MM.1S (cell line): ENCODE measurements around the gene RASGEF1C.

Experiments used
- DNase-seq: peaks from one replicate; pipeline ENCODE4 v3.0.0-alpha.2; 2015
- H2AFZ ChIP-seq: fragments of 300-600 bp; sonication (generic); 2 replicates; pipeline ENCODE4 v1.6.0; 2016; ENCODE audit warnings: antibody characterized with exemption, low read length
- H3F3A ChIP-seq: fragments of 300-600 bp; sonication (generic); 2 replicates; pipeline ENCODE4 v1.6.1; 2016; ENCODE audit warnings: mild to moderate bottlenecking, antibody characterized with exemption, low read length, moderate library complexity, mixed read lengths; ENCODE audit not compliant: insufficient read depth
- H3K27ac ChIP-seq: fragments of 300-600 bp; sonication (generic); 2 replicates; pipeline ENCODE4 v1.5.1; 2016; ENCODE audit warnings: mild to moderate bottlenecking, low read length
- H3K27me3 ChIP-seq: fragments of 300-600 bp; sonication (generic); replicated peaks from 2 replicates; pipeline ENCODE4 v1.6.0; 2016; ENCODE audit warnings: low read length; ENCODE audit not compliant: insufficient read depth
- H3K36me3 ChIP-seq: fragments of 300-600 bp; sonication (generic); replicated peaks from 2 replicates; pipeline ENCODE4 v1.6.1; 2016; ENCODE audit warnings: mild to moderate bottlenecking, low read length, mixed read lengths; ENCODE audit not compliant: insufficient read depth
- H3K4me1 ChIP-seq: fragments of 300-600 bp; sonication (generic); 2 replicates; pipeline ENCODE4 v1.6.1; 2016; ENCODE audit warnings: low read length, mixed read lengths
- H3K4me2 ChIP-seq: fragments of 300-600 bp; sonication (generic); 2 replicates; pipeline ENCODE4 v1.6.0; 2016; ENCODE audit warnings: low read depth, low read length
- H3K4me3 ChIP-seq: fragments of 300-600 bp; sonication (generic); 2 replicates; pipeline ENCODE4 v1.5.1; 2016; ENCODE audit warnings: low read length, mixed read lengths
- H3K79me2 ChIP-seq: fragments of 300-600 bp; sonication (generic); 2 replicates; pipeline ENCODE4 v1.6.1; 2016; ENCODE audit warnings: mixed run types, low read length, mixed read lengths
- H3K9ac ChIP-seq: fragments of 300-600 bp; sonication (generic); 2 replicates; pipeline ENCODE4 v1.6.1; 2016; ENCODE audit warnings: low read length, mixed read lengths
- H3K9me2 ChIP-seq: fragments of 300-600 bp; sonication (generic); replicated peaks from 2 replicates; pipeline ENCODE4 v1.6.1; 2016; ENCODE audit warnings: mild to moderate bottlenecking, low read length, mixed read lengths; ENCODE audit not compliant: insufficient read depth
- H3K9me3 ChIP-seq: fragments of 300-600 bp; sonication (generic); replicated peaks from 2 replicates; pipeline ENCODE4 v1.6.1; 2016; ENCODE audit warnings: mild to moderate bottlenecking, low read length, mixed read lengths; ENCODE audit not compliant: insufficient read depth
- H4K20me1 ChIP-seq: fragments of 300-600 bp; sonication (generic); 2 replicates; pipeline ENCODE4 v1.6.1; 2016; ENCODE audit warnings: mild to moderate bottlenecking, low read length, moderate library complexity, mixed read lengths; ENCODE audit not compliant: insufficient read depth
- CTCF ChIP-seq: fragments of 300-600 bp; sonication (generic); IDR thresholded peaks from 2 replicates; pipeline ENCODE4 v1.5.1; 2016; ENCODE audit warnings: antibody characterized with exemption, low read length, mixed read lengths
- EZH2 ChIP-seq: fragments of 300-600 bp; sonication (generic); optimal IDR thresholded peaks from 2 replicates; pipeline ENCODE3; 2017; ENCODE audit warnings: low read depth, mild to moderate bottlenecking, antibody characterized with exemption, low read length, mixed read lengths
- EZH2phosphoT487 ChIP-seq: fragments of 300-600 bp; sonication (generic); IDR thresholded peaks from 2 replicates; pipeline ENCODE4 v1.6.1; 2018; ENCODE audit warnings: antibody characterized with exemption, low read length

The RASGEF1C gene

GRCh38 chr5:180098991-180099732 lies 109.8 kb downstream of the RASGEF1C start:
- Histone ChIP-seq H4K20me1 (no peaks in the 10 kb centered on the region), H3K9me2 (no peaks in the 10 kb centered on the region), H3F3A (no peaks in the 10 kb centered on the region; the same call in 1 of the 2 replicates), H3K4me2 (no peak overlapping the region), H3K27ac (no peak overlapping the region), H2AFZ (no peak overlapping the region), H3K4me1 (no peaks in the 10 kb centered on the region), H3K4me3 (no peak overlapping the region), H3K79me2 (no peaks in the 10 kb centered on the region), H3K27me3 (peaks cover 40% of the 10 kb centered on the region), H3K36me3 (no peaks in the 10 kb centered on the region), H3K9me3 (no peaks in the 10 kb centered on the region), H3K9ac (no peak overlapping the region)
- TF ChIP-seq CTCF: no peak
- no peak for TF ChIP-seq EZH2
- no peak for TF ChIP-seq EZH2phosphoT487
- no peak for DNase-seq

- Histone ChIP-seq H2AFZ (no peak overlapping the region), H3K4me3 (no peak overlapping the region), H3K9me2 (no peaks in the 10 kb centered on the region), H3K36me3 (no peaks in the 10 kb centered on the region), H3F3A (no peaks in the 10 kb centered on the region; the same call in 1 of the 2 replicates), H3K4me2 (no peak overlapping the region), H3K9ac (no peak overlapping the region), H3K9me3 (no peaks in the 10 kb centered on the region), H3K79me2 (no peaks in the 10 kb centered on the region), H4K20me1 (no peaks in the 10 kb centered on the region), H3K27me3 (peaks cover 34% of the 10 kb centered on the region), H3K4me1 (no peaks in the 10 kb centered on the region), H3K27ac (no peak overlapping the region)
- DNase-seq: no peak
- no peak for TF ChIP-seq EZH2
- no peak for TF ChIP-seq CTCF
- TF ChIP-seq EZH2phosphoT487: no peak
These were observed 110.5 kb downstream of the RASGEF1C start for GRCh38 chr5:180098526-180098925.

GRCh38 chr5:180097926-180098325 lies 111.1 kb downstream of the RASGEF1C start:
- no peak overlapping the region for H2AFZ ChIP-seq
- H3F3A ChIP-seq: no peaks in the 10 kb centered on the region; the same call in 1 of the 2 replicates
- no peak for DNase-seq
- H3K36me3 ChIP-seq: no peaks in the 10 kb centered on the region
- no peaks in the 10 kb centered on the region for H3K9me3 ChIP-seq
- peaks cover 29% of the 10 kb centered on the region for H3K27me3 ChIP-seq
- H3K4me2 ChIP-seq: no peak overlapping the region
- H3K79me2 ChIP-seq: no peaks in the 10 kb centered on the region
- no peaks in the 10 kb centered on the region for H4K20me1 ChIP-seq
- H3K27ac ChIP-seq: no peak overlapping the region
- H3K9ac ChIP-seq: no peak overlapping the region
- no peaks in the 10 kb centered on the region for H3K4me1 ChIP-seq
- no peaks in the 10 kb centered on the region for H3K9me2 ChIP-seq
- no peak overlapping the region for H3K4me3 ChIP-seq
- TF ChIP-seq EZH2phosphoT487: no peak
- no peak for TF ChIP-seq CTCF
- no peak for TF ChIP-seq EZH2
